SK-N-SH (cell line): ENCODE data around the gene ISOC1. TPM values are rescaled to one million over a fixed set of nuclear protein-coding genes. Genes with fewer than 3 reads are reported as not detected.

Source experiments
- CTCF ChIA-PET: fragments of 300-600, 350-600 bp; formaldehyde crosslinking; extraction: SDS; loops from one replicate; lab custom pipeline; 2021; lab: Yijun Ruan, JAX
- POLR2A ChIA-PET: fragments of 350-600 bp; sonication (Branson Sonifier 250); formaldehyde crosslinking; extraction: SDS; loops from one replicate; lab custom pipeline; 2020; ENCODE audit warnings: antibody characterized with exemption, inconsistent platforms; lab: Yijun Ruan, JAX
- DNase-seq: peaks from one replicate; pipeline ENCODE4 v3.0.0; 2012
- H2AFZ ChIP-seq: fragments of 200-600 bp; sonication (generic); 2 replicates; pipeline ENCODE4 v1.8.1; 2016; ENCODE audit warnings: antibody characterized with exemption, mild to moderate bottlenecking, low read depth
- H3F3A ChIP-seq: fragments of 200-600 bp; sonication (generic); replicated peaks from 2 replicates; pipeline ENCODE3; 2016; ENCODE audit warnings: antibody characterized with exemption, mild to moderate bottlenecking; ENCODE audit not compliant: insufficient read depth
- H3K27ac ChIP-seq, 2 experiments: fragments of 200-500 bp in 1 of 2; fragments of 200-600 bp in 1 of 2; sonication (Bioruptor generic) in 1 of 2; sonication (generic), shearing (Covaris generic) in 1 of 2; 2 replicates each; pipeline versions ENCODE4 v1.5.1 to v1.6.1; 2014 to 2016; ENCODE audit warnings: low read depth in 2 of 2, inconsistent platforms in 1 of 2, low read length in 1 of 2, mild to moderate bottlenecking in 1 of 2, mixed read lengths in 1 of 2
- H3K27me3 ChIP-seq: fragments of 200-600 bp; sonication (generic), shearing (Covaris generic); 2 replicates; pipeline ENCODE4 v1.6.1; 2016; ENCODE audit warnings: mixed run types; ENCODE audit not compliant: insufficient read depth
- H3K36me3 ChIP-seq, 2 experiments: fragments of 200-500 bp in 1 of 2; fragments of 200-600 bp in 1 of 2; sonication (Bioruptor generic) in 1 of 2; sonication (generic) in 1 of 2; replicated peaks in 1 of 2; 2 replicates each; pipeline versions ENCODE3 to v1.5.1; 2014 to 2016; ENCODE audit warnings: low read length in 1 of 2, mild to moderate bottlenecking in 1 of 2; ENCODE audit not compliant: insufficient read depth in 2 of 2, control insufficient read depth in 1 of 2
- H3K4me1 ChIP-seq, 2 experiments: fragments of 200-500 bp in 1 of 2; fragments of 200-600 bp in 1 of 2; sonication (Bioruptor generic) in 1 of 2; sonication (generic), shearing (Covaris generic) in 1 of 2; 2 replicates each; pipeline versions ENCODE4 v1.5.1 to v1.6.1; 2014 to 2016; ENCODE audit warnings: low read depth in 1 of 2, low read length in 1 of 2, mixed run types in 1 of 2; ENCODE audit not compliant: insufficient read depth in 2 of 2, control insufficient read depth in 1 of 2
- H3K4me2 ChIP-seq: fragments of 200-600 bp; sonication (generic), shearing (Covaris generic); 2 replicates; pipeline ENCODE4 v1.6.1; 2017; ENCODE audit warnings: mixed run types
- H3K4me3 ChIP-seq, 2 experiments: fragments of 200-500 bp in 1 of 2; fragments of 200-600 bp in 1 of 2; sonication (Bioruptor generic) in 1 of 2; sonication (generic), shearing (Covaris generic) in 1 of 2; 2 replicates each; pipeline versions ENCODE4 v1.5.1 to v1.8.1; 2014 to 2016; ENCODE audit warnings: low read depth in 2 of 2, inconsistent platforms in 1 of 2, low read length in 1 of 2, mild to moderate bottlenecking in 1 of 2, mixed read lengths in 1 of 2, moderate library complexity in 1 of 2
- H3K79me2 ChIP-seq: fragments of 200-600 bp; sonication (generic); 2 replicates; pipeline ENCODE4 v1.8.1; 2017; ENCODE audit warnings: mild to moderate bottlenecking; ENCODE audit not compliant: insufficient read depth
- H3K9ac ChIP-seq: fragments of 200-600 bp; sonication (generic); 2 replicates; pipeline ENCODE4 v1.6.1; 2017; ENCODE audit warnings: mixed run types
- H3K9me2 ChIP-seq: fragments of 200-600 bp; sonication (generic); 2 replicates; pipeline ENCODE4 v1.6.1; 2017; ENCODE audit warnings: mixed run types
- H3K9me3 ChIP-seq: fragments of 200-600 bp; sonication (generic); 2 replicates; pipeline ENCODE4 v1.6.1; 2017; ENCODE audit warnings: mixed run types, mild to moderate bottlenecking, moderate library complexity
- H4K20me1 ChIP-seq: fragments of 200-600 bp; sonication (generic); 2 replicates; pipeline ENCODE4 v1.6.1; 2017; ENCODE audit warnings: mild to moderate bottlenecking, mixed run types; ENCODE audit not compliant: insufficient read depth
- EP300 ChIP-seq, 2 experiments: IDR thresholded peaks; 2 replicates each; pipeline versions ENCODE4 v1.4.0 to v1.6.1; 2012; ENCODE audit warnings: borderline replicate concordance in 1 of 2, low read depth in 1 of 2, low read length in 1 of 2
- EZH2phosphoT487 ChIP-seq: fragments of 200-600 bp; sonication (generic); IDR thresholded peaks from 2 replicates; pipeline ENCODE4 v1.6.1; 2017; ENCODE audit warnings: low read depth, mixed run types, mild to moderate bottlenecking, antibody characterized with exemption, moderate library complexity, borderline replicate concordance
- FOSL2 ChIP-seq: IDR thresholded peaks from 2 replicates; pipeline ENCODE4 v1.4.0; 2012; ENCODE audit warnings: low read depth, mild to moderate bottlenecking, moderate library complexity, borderline replicate concordance
- FOXJ3 ChIP-seq: sonication (generic); formaldehyde crosslinking; IDR thresholded peaks from 2 replicates; pipeline ENCODE4 v1.5.1; 2020; ENCODE audit warnings: mild to moderate bottlenecking, missing genetic modification reagents
- GABPA ChIP-seq: IDR thresholded peaks from 2 replicates; pipeline ENCODE4 v1.4.0; 2012; ENCODE audit warnings: low read depth, mild to moderate bottlenecking
- JUND ChIP-seq: IDR thresholded peaks from 2 replicates; pipeline ENCODE4 v1.4.0; 2012
- MXI1 ChIP-seq: IDR thresholded peaks from 2 replicates; pipeline ENCODE4 v1.6.1; 2012; ENCODE audit warnings: mild to moderate bottlenecking, low read depth, low read length, improper control_type of control experiment
- NFIC ChIP-seq: IDR thresholded peaks from 2 replicates; pipeline ENCODE4 v1.4.0; 2012; ENCODE audit warnings: borderline replicate concordance
- POLR2AphosphoS5 ChIP-seq: IDR thresholded peaks from 2 replicates; pipeline ENCODE4 v1.6.1; 2012; ENCODE audit warnings: low read depth, low read length
- RAD21 ChIP-seq: IDR thresholded peaks from 2 replicates; pipeline ENCODE4 v1.6.1; 2012; ENCODE audit warnings: mild to moderate bottlenecking, low read length
- RCOR1 ChIP-seq: fragments of 150-350 bp; IDR thresholded peaks from 2 replicates; pipeline ENCODE4 v1.6.1; 2017; ENCODE audit warnings: antibody characterized with exemption, low read length
- RXRA ChIP-seq: IDR thresholded peaks from 2 replicates; pipeline ENCODE4 v1.4.0; 2012; ENCODE audit warnings: low read depth, mild to moderate bottlenecking, borderline replicate concordance
- SIN3A ChIP-seq: IDR thresholded peaks from 2 replicates; pipeline ENCODE4 v1.6.1; 2012; ENCODE audit warnings: low read depth, mild to moderate bottlenecking, low read length, moderate library complexity, borderline replicate concordance
- TAF1 ChIP-seq: IDR thresholded peaks from 2 replicates; pipeline ENCODE4 v1.6.1; 2012; ENCODE audit warnings: low read depth, mild to moderate bottlenecking, low read length, moderate library complexity, borderline replicate concordance
- TCF12 ChIP-seq: IDR thresholded peaks from 2 replicates; pipeline ENCODE4 v1.4.0; 2012
- TEAD4 ChIP-seq: IDR thresholded peaks from 2 replicates; pipeline ENCODE4 v1.4.0; 2012; ENCODE audit warnings: mild to moderate bottlenecking, borderline replicate concordance; ENCODE audit not compliant: insufficient read depth
- YY1 ChIP-seq: IDR thresholded peaks from 2 replicates; pipeline ENCODE4 v1.4.0; 2012; ENCODE audit warnings: low read depth, mild to moderate bottlenecking
- WGBS: methylation state at CpG from one replicate; pipeline ENCODE4 v1.1.6; 2017; ENCODE audit warnings: low lambda C conversion rate; 5-methylcytosine and 5-hydroxymethylcytosine counted together
- polyA plus RNA-seq, 3 experiments: library from polyadenylated mRNA; depleted of rRNA; stranded (reverse); fragments of >200 nt; gene quantifications; 2 replicates each; pipeline ENCODE4 v1.2.3, GENCODE V29; 2012
- TF ChIP-seq, protein P1 (sequence below): IDR thresholded peaks from 2 replicates; pipeline ENCODE4 v1.4.0; 2012; ENCODE audit warnings: low read depth
- TF ChIP-seq, protein P2 (sequence below): IDR thresholded peaks from 2 replicates; pipeline ENCODE4 v1.6.1; 2012; ENCODE audit warnings: mild to moderate bottlenecking, low read depth, low read length, moderate library complexity
- TF ChIP-seq, protein P3 (sequence below): fragments of 150-350 bp; IDR thresholded peaks from 2 replicates; pipeline ENCODE4 v1.6.1; 2017; ENCODE audit warnings: antibody characterized with exemption, low read length, low read depth, borderline replicate concordance

The ISOC1 gene
- polyA plus RNA-seq, 1 of the 3 experiments (the other 2 are of a cell fraction) = 20.6 TPM

DNA sequence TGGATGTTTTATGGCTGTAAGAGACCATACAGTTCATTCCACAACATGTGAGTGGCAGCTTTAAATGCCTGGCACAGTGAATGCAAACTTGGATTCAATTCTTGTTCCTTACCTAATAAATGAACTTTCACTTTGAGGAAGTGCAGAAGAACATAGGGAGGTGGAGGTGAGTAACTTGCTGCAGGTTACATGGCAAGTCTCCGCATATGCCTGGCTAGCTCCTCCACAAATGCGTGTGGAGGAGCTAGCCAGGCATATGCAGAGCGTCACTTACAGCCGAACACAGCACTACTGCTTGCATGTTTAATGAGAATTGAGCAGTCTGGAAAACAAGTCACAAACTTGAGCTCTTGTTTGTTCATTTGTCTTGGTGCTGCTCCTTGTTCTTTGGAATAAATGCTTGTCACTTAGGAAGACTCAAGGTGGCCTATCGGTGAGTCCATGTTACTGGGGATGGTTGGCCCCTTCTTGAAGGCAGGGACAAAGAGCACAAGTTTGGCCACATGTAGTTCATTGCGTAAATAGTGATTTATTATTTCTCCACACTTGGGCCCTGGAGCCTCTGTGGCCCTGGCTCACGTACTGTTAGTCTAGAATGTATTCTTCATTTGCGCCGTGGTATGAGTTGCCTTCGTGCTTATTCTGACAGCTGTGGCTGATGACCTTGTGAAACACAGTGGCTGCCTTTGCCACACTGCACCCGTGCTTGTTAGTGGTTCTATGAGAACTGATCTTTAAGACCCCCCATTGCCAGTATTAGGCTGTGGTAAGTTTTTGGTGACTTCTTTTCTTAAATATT lies 3.1 kb downstream of the ISOC1 start:
- CTCF ChIA-PET = interaction anchor here (0.7 to 6.7 kb wide), 7 partner anchors 8 to 191 kb away, joined by 3 to 54 read pairs (median 3); no protein-coding TSS in a partner anchor
- TF ChIP-seq YY1 (no peak), GABPA (no peak), MXI1 (0 out of 2 replicates have a peak, but pooled peaks have one; percentile 27), TAF1 (no peak)
- TF ChIP-seq, protein P1, sequence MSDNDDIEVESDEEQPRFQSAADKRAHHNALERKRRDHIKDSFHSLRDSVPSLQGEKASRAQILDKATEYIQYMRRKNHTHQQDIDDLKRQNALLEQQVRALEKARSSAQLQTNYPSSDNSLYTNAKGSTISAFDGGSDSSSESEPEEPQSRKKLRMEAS = no peak
- TF ChIP-seq, all 33 proteins: peak for 1

DNA sequence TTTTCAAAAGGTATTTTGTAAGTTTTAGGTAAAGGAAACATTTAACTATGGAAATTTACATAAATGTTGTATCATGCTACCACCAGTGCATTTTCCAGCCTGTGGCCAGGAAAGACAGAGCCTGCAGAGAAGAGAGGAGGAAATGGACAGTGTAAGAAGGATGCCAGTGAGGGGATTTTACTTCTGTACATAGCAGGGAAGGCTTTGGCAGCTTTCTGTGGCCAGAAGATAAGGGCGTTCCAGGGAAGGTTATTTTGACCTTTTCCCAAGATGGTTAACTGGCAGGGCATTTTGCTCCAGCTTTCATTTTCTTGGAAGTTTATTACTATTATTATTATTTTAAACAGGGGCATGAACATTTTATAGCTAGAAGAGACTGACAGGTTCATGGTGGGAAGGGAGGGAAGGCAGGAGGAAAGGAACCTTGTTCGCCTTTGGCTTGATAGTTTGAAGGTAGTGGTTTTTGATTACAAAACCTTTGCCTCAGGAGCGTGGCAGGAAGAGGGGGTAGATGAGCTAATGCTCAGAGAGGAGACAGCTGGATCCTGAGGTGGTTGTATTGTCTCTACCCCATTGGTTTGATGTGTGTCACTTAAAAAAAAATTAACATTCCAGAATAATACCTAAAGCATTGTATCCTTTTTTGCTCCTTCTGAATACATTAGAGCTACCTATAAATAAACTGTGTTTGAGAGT lies 4.1 kb downstream of the ISOC1 start:
- Histone ChIP-seq H3K9me2 (no peaks in the 10 kb centered on the region), H4K20me1 (no peaks in the 10 kb centered on the region), H3K36me3 (no peaks in the 10 kb centered on the region), H3K4me1 (peaks cover 0 to 38% of the 10 kb centered on the region in 2 experiments; a peak in 3 of 4 replicates), H3K27me3 (no peaks in the 10 kb centered on the region), H3K4me3 (no peak overlapping the region), H3K79me2 (peaks cover 4% of the 10 kb centered on the region; the same call in 1 of the 2 replicates), H3K9ac (no peak overlapping the region), H2AFZ (no peak overlapping the region), H3K4me2 (no peak overlapping the region), H3F3A (peaks cover 5% of the 10 kb centered on the region), H3K9me3 (no peaks in the 10 kb centered on the region), H3K27ac (peak overlapping the region in 1 of 2 experiments; percentile 22; a peak in 1 of 4 replicates)
- ChIA-PET POLR2A (no interaction called here), CTCF (interaction anchor here (0.9 to 6.7 kb wide), 6 partner anchors 20 to 192 kb away, joined by 3 to 54 read pairs (median 4); no protein-coding TSS in a partner anchor)
- WGBS = 83% methylated on average over 3 of the region's 3 CpGs
- DNase-seq = no peak
- no peak for TF ChIP-seq TCF12
- no peak for TF ChIP-seq EZH2phosphoT487
- TF ChIP-seq TEAD4 = no peak
- TF ChIP-seq NFIC = no peak
- no peak for TF ChIP-seq POLR2AphosphoS5
- no peak for TF ChIP-seq SIN3A
- no peak for TF ChIP-seq JUND
- no peak for TF ChIP-seq MXI1
- no peak for TF ChIP-seq FOSL2
- TF ChIP-seq RAD21 = no peak
- TF ChIP-seq, protein P2, sequence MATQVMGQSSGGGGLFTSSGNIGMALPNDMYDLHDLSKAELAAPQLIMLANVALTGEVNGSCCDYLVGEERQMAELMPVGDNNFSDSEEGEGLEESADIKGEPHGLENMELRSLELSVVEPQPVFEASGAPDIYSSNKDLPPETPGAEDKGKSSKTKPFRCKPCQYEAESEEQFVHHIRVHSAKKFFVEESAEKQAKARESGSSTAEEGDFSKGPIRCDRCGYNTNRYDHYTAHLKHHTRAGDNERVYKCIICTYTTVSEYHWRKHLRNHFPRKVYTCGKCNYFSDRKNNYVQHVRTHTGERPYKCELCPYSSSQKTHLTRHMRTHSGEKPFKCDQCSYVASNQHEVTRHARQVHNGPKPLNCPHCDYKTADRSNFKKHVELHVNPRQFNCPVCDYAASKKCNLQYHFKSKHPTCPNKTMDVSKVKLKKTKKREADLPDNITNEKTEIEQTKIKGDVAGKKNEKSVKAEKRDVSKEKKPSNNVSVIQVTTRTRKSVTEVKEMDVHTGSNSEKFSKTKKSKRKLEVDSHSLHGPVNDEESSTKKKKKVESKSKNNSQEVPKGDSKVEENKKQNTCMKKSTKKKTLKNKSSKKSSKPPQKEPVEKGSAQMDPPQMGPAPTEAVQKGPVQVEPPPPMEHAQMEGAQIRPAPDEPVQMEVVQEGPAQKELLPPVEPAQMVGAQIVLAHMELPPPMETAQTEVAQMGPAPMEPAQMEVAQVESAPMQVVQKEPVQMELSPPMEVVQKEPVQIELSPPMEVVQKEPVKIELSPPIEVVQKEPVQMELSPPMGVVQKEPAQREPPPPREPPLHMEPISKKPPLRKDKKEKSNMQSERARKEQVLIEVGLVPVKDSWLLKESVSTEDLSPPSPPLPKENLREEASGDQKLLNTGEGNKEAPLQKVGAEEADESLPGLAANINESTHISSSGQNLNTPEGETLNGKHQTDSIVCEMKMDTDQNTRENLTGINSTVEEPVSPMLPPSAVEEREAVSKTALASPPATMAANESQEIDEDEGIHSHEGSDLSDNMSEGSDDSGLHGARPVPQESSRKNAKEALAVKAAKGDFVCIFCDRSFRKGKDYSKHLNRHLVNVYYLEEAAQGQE = no peak
- TF ChIP-seq, protein P3, sequence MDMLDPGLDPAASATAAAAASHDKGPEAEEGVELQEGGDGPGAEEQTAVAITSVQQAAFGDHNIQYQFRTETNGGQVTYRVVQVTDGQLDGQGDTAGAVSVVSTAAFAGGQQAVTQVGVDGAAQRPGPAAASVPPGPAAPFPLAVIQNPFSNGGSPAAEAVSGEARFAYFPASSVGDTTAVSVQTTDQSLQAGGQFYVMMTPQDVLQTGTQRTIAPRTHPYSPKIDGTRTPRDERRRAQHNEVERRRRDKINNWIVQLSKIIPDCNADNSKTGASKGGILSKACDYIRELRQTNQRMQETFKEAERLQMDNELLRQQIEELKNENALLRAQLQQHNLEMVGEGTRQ = no peak
- no peak for TF ChIP-seq FOXJ3 (CRISPR knock-in tag)
- TF ChIP-seq RCOR1 = no peak
- TF ChIP-seq EP300 (IDR thresholded peaks at IDR 0.05; ENCODE audit: borderline replicate concordance in 1 of 2, low read depth in 1 of 2, low read length in 1 of 2) = no peak
- no peak for TF ChIP-seq RXRA

More for the DNA sequence above, 3.1 kb downstream of the ISOC1 start:
- H4K20me1 ChIP-seq = no peaks in the 10 kb centered on the region
- POLR2A ChIA-PET = no interaction called here
- peaks cover 0 to 35% of the 10 kb centered on the region in 2 experiments; a peak in 3 of 4 replicates for H3K4me1 ChIP-seq
- H3K27me3 ChIP-seq = no peaks in the 10 kb centered on the region
- H3K4me3 ChIP-seq = peak overlapping the region in 1 of 2 experiments; percentile 14; a peak in 2 of 4 replicates
- no peak for DNase-seq
- H3K27ac ChIP-seq = no peak overlapping the region; a peak in 1 of 4 replicates
- no peaks in the 10 kb centered on the region for H3K9me3 ChIP-seq
- no peaks in the 10 kb centered on the region for H3K9me2 ChIP-seq
- no peaks in the 10 kb centered on the region for H3K36me3 ChIP-seq
- H3K79me2 ChIP-seq = peaks cover 4% of the 10 kb centered on the region; the same call in 1 of the 2 replicates
- no peak overlapping the region for H3K4me2 ChIP-seq
- H2AFZ ChIP-seq = no peak overlapping the region
- H3K9ac ChIP-seq = no peak overlapping the region
- WGBS = 85% methylated on average over 10 of the region's 11 CpGs
- peaks cover 5% of the 10 kb centered on the region for H3F3A ChIP-seq
